ENCODE data around the gene MTARC1. TPM values are rescaled to one million over a fixed set of nuclear protein-coding genes. Genes with fewer than 3 reads are reported as not detected.

MTARC1 gene
- total RNA-seq, 1 donor from 2014 or later: 2.6 TPM

DNA sequence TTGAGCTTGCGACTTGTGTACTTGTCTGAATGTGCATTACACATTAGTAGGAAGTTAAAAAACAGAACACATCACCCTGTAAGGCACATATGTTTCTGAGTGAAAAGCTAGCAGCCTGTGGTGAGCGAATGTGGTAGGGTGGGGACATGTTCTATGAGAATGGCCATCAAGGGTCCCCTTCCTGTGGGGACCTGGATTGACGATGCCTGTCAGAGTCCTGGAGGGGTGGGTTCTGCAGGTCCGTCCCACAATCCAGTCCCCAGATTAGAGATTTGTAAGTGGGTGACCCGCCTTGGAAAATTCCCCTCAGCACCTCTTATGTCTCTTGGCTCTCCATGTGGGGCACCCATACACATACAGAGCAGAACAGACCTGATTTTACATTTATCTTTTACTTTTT lies 40.0 kb downstream of the MTARC1 start:
- Mint-ChIP-seq H3K27me3 (ENCODE audit: unreplicated experiment) (peaks cover 2% of the 10 kb centered on the region), H3K36me3 (ENCODE audit: low read depth, unreplicated experiment) (no peaks in the 10 kb centered on the region), H3K27ac (ENCODE audit: unreplicated experiment) (no peak overlapping the region), H3K4me3 (ENCODE audit: unreplicated experiment) (no peak overlapping the region), H3K4me1 (ENCODE audit: unreplicated experiment) (peaks cover 15% of the 10 kb centered on the region), H3K9me3 (ENCODE audit: unreplicated experiment) (no peaks in the 10 kb centered on the region)
- no peak for TF ChIP-seq CTCF (IDR thresholded peaks at IDR 0.05; ENCODE audit: unreplicated experiment)
- DNase-seq (ENCODE audit: low spot score): no peak

GRCh38 chr1:220827445-220828178 lies 40.9 kb downstream of the MTARC1 start:
- Mint-ChIP-seq H3K36me3 (ENCODE audit: low read depth, unreplicated experiment) (no peaks in the 10 kb centered on the region), H3K27me3 (ENCODE audit: unreplicated experiment) (peaks cover 2% of the 10 kb centered on the region), H3K4me3 (ENCODE audit: unreplicated experiment) (no peak overlapping the region), H3K27ac (ENCODE audit: unreplicated experiment) (no peak overlapping the region), H3K9me3 (ENCODE audit: unreplicated experiment) (no peaks in the 10 kb centered on the region), H3K4me1 (ENCODE audit: unreplicated experiment) (peaks cover 15% of the 10 kb centered on the region)
- no peak for TF ChIP-seq CTCF (IDR thresholded peaks at IDR 0.05; ENCODE audit: unreplicated experiment)
- DNase-seq (ENCODE audit: low spot score): no peak

DNA sequence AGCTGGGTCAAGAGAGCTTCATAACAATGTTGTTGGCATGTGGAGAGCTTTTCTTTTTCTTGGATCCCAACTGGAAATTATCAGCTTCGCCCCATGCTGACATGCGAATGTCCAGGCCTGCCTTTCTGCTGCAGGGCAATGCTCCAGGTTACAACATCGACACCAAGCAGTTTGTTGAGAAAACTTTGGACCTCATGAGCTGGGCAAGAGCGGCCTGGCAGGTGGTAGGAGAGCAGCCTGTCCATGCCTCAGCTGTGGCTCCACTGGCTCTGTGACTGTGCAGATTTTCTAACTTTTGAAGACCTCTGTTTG lies 41.4 kb downstream of the MTARC1 start:
- no peak for DNase-seq (ENCODE audit: low spot score)
- H3K9me3 Mint-ChIP-seq (ENCODE audit: unreplicated experiment): no peaks in the 10 kb centered on the region
- H3K4me1 Mint-ChIP-seq (ENCODE audit: unreplicated experiment): peaks cover 18% of the 10 kb centered on the region
- H3K27me3 Mint-ChIP-seq (ENCODE audit: unreplicated experiment): peaks cover 2% of the 10 kb centered on the region
- no peak overlapping the region for H3K27ac Mint-ChIP-seq (ENCODE audit: unreplicated experiment)
- H3K4me3 Mint-ChIP-seq (ENCODE audit: unreplicated experiment): no peak overlapping the region
- no peak for TF ChIP-seq CTCF (IDR thresholded peaks at IDR 0.05; ENCODE audit: unreplicated experiment)
- H3K36me3 Mint-ChIP-seq (ENCODE audit: low read depth, unreplicated experiment): no peaks in the 10 kb centered on the region

DNA sequence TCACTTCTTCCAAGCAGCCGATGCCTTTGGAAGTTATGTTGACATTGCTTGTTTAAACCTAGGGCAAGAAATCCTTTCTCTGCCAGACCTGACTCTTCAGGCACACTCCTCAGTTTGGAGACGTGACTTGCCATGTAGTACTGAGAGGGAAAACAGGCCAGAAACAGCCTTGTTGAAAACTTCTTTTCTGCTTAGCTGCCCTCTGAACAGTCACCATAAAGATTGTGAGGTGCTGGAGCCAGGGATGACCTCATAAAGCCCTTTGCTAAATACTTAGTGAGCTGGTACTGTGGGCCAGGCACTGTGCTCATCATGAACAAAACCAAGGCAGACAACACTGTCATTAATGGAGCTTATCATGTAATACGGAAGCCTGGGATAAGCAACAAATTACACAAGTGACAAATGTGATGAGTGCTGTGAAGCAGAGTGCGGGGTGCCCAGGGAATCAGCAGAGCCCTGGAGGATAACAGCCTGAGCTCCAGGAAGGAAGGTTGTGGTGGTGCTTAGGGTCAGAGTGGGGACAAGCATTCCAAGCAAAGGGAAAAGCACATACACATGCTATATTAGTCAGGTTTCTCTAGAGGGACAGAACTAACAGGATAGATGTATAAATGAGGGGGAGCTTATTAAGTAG lies 42.4 kb downstream of the MTARC1 start:
- peaks cover 23% of the 10 kb centered on the region for H3K4me1 Mint-ChIP-seq (ENCODE audit: unreplicated experiment)
- no peak for TF ChIP-seq CTCF (IDR thresholded peaks at IDR 0.05; ENCODE audit: unreplicated experiment)
- no peak overlapping the region for H3K4me3 Mint-ChIP-seq (ENCODE audit: unreplicated experiment)
- H3K36me3 Mint-ChIP-seq (ENCODE audit: low read depth, unreplicated experiment): no peaks in the 10 kb centered on the region
- H3K9me3 Mint-ChIP-seq (ENCODE audit: unreplicated experiment): no peaks in the 10 kb centered on the region
- H3K27me3 Mint-ChIP-seq (ENCODE audit: unreplicated experiment): peaks cover 2% of the 10 kb centered on the region
- H3K27ac Mint-ChIP-seq (ENCODE audit: unreplicated experiment): no peak overlapping the region
- DNase-seq (ENCODE audit: low spot score): no peak

DNA sequence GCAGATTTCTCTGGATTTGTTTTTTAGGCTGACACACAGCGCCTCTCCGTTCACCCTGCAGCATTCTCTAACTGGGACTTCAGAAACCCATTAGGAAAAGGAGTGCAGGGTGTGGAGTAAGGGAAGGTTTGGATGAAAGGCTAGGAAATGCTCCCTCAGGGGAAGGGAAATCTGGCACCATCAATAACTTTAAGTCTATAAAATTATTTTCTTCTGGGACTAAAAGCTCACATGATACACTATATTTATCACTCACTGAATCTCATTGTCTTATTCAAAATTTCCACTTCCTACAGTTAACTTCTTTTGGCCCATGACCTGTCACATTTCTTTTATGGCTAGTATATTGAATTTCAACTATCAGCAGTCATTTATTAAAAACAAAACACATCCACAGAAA lies 46.7 kb downstream of the MTARC1 start:
- Mint-ChIP-seq H3K36me3 (ENCODE audit: low read depth, unreplicated experiment) (no peaks in the 10 kb centered on the region), H3K9me3 (ENCODE audit: unreplicated experiment) (no peaks in the 10 kb centered on the region), H3K4me1 (ENCODE audit: unreplicated experiment) (peaks cover 19% of the 10 kb centered on the region), H3K4me3 (ENCODE audit: unreplicated experiment) (no peak overlapping the region), H3K27me3 (ENCODE audit: unreplicated experiment) (no peaks in the 10 kb centered on the region), H3K27ac (ENCODE audit: unreplicated experiment) (no peak overlapping the region)
- no peak for TF ChIP-seq CTCF (IDR thresholded peaks at IDR 0.05; ENCODE audit: unreplicated experiment)
- DNase-seq (ENCODE audit: low spot score): no peak
